Activated CD4-positive, CD25-positive, alpha-beta regulatory T cell treated with anti-CD3 and anti-CD28 coated beads, Interleukin-2, amount 50 U/mL, for 16 hours (primary cell): ENCODE measurements around the gene PSMB10.

ENCODE experiments used
- DNase-seq: peaks from one replicate; pipeline ENCODE4 v3.0.0-alpha.2; 2020; ENCODE audit warnings: low read depth, low spot score

PSMB10 gene

GRCh38 chr16:67963662-67964321 lies 27.1 kb upstream of the PSMB10 start:
- no peak for DNase-seq

- no peak for DNase-seq
These were observed 26.6 kb upstream of the PSMB10 start for GRCh38 chr16:67963292-67963661.

DNA sequence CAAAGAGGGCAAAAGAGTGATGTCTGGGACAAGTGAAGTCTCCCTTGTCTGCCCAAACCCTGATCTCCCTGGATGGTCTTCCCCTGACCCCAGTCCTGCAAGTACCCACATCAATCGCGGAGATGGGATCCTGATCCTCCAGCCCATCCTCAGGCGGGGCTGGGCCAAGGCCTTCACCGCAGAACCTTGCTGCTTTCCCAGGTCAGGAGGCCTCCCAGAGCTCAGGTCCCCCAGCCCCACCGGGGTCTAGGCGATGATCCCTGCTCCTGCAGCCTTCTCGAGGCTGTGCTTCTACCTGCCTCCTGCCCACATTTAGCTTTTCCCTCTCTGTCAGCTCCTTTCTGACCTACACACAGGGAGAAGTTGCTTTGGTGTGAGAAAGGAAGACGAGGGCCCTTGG lies 25.5 kb upstream of the PSMB10 start:
- DNase-seq, result no peak

GRCh38 chr16:67961551-67961957 lies 24.9 kb upstream of the PSMB10 start:
- DNase-seq, result no peak

- no peak for DNase-seq
These were observed 23.1 kb upstream of the PSMB10 start for GRCh38 chr16:67959536-67960329.

DNA sequence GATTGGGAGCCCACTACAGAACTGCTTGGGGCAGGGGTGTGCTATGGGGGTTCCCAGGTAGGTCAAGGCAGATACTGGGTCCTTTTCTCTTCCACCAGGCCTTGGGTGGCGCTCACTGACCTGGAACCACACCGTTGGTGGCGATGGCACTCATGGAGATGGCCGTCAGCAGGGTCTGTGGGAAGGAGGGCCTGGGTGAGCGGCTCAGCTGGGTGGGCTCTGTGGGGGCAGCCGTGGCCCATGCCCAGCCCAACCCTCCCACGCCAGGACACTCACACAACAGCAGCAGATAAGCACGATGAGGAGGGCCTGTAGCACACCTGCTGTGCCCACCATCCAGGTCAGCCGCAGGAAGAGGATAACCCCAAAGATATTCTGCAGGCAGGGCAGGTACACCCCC lies 21.0 kb upstream of the PSMB10 start:
- no peak for DNase-seq

DNA sequence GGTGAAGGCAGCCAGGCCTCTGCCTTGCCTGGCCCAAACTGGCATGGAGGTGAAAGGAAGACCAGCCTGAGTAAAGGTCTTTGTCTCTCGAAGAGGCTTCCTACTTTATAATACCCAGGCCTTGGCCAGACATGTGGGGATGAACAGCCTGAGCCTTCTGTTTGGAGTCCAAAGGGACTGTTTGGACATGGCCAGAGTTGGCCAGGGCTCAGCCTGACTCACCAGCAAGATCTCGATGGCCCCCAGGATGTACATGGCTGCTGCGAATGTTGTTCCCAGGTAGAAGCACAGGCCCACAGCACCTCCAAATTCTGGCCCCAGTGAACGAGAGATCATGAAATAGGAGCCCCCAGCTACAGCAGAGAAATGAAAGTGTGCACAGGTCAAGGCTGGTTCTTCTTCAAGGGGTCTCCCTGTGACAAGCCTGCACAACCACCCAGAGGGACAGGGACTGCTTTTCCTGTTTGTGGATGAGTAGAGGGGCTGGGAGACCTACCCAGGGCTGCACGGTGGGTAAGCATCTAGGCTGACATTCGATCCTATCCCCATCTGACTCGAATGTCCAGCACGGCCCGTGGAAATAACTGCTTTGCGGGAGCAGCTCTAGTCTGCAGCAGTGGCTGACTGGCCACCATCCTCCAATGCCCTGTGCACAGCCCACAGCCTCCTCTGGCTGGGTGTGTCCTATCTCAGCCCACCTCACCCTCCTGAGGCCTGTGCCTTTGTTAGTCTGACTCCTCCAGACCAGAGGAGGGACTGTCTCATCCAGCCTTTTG lies 18.0 kb upstream of the PSMB10 start:
- DNase-seq, result no peak

GRCh38 chr16:67953641-67954375 lies 17.2 kb upstream of the PSMB10 start:
- DNase-seq, result no peak

GRCh38 chr16:67951485-67951884 lies 14.8 kb upstream of the PSMB10 start:
- no peak for DNase-seq

DNA sequence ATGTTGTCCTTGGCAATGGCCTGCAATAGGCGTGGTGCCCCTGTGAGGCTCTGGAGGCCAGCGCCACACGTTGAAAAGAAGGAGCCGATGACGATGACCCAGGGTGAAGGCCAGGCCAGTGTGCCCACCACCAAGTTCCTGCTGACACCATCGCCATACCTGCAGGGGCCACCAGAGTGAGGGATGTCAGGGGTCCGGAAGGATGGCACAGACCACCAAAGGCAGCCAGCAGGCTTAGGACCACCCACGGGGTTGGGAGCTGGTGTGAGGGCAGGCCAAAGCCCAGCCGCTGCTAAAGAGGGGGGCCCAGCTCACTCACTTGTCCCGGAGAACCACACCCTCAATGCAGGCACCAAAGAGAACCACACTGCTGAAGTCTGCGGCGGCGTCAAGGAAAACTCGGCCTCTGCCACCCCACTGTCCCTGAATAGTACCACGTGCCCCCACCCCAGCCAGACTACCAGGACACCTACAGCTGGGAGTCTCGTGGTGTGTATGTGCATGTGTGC lies 13.7 kb upstream of the PSMB10 start:
- no peak for DNase-seq

- DNase-seq, result no peak
These were observed 13.0 kb upstream of the PSMB10 start for GRCh38 chr16:67949645-67950044.

DNA sequence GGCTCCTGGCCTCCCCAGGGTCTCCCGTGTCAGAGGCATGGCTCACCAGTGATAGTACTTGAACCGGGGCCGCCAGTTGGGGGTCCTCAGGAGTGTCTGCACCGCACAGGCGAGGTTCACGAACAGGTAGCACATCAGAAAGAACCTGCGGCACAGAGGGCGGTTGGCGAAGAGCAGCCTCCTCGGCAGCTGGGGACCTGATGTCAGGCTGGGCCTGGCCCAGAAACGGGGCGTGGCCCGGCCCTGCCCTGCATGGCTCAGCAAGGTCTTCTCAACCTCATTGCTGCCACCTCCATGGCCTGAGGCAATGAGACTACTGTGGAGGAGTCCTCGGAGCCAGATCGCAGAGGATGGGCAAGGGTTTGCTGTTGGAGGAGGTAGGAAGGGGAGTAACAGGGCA lies 11.4 kb upstream of the PSMB10 start:
- no peak for DNase-seq

GRCh38 chr16:67946966-67947558 lies 10.4 kb upstream of the PSMB10 start:
- DNase-seq, result no peak

DNA sequence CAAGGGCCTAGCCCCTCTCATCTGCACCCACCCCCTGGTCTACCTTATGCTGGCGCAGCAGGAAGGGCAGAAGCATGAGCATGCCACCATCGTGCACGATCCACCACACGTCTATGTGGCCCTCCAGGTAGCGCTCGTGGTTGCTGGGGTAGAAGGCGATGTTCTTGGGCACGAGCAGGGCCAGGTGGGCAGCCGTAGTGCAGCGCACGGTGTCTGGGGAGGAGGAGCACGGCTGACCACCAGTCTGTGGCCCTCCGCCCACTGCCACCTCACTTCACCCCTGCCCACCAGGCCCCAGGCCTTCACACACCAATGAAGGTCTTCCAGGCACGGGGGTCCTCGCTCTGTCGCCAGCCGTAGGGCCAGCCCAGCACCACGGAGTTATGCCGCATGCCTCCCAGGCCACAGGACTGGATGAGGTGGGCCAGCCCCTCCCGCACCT lies 9.5 kb upstream of the PSMB10 start:
- no peak for DNase-seq

DNA sequence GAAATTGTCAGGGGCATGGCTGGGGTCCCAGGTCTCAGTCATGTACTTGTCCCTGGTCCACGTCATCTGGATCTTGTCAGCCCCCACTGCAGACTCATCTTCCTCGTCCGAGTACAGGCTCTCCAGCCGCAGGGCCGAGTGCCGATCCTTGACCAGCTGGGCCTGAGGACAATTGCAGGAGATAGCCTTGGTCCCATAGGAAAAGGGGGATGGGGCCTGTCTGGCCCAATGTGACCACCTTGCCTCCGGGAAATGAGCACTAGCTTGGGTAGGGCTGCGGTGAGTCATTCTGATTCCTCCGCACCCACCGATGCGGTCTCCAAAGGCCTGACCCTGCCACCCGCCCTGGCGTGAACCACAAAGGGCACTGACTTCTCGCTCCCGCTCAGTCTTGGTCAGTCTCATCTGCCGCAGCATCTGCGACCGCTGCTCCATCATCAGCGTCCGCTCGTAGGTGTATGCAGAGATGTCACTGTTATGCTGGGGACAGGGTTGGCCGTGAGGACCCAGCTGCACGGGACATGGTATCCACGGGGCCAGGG lies 8.8 kb upstream of the PSMB10 start:
- DNase-seq, result no peak

- no peak for DNase-seq
These were observed 8.2 kb upstream of the PSMB10 start for GRCh38 chr16:67944690-67945391.

DNA sequence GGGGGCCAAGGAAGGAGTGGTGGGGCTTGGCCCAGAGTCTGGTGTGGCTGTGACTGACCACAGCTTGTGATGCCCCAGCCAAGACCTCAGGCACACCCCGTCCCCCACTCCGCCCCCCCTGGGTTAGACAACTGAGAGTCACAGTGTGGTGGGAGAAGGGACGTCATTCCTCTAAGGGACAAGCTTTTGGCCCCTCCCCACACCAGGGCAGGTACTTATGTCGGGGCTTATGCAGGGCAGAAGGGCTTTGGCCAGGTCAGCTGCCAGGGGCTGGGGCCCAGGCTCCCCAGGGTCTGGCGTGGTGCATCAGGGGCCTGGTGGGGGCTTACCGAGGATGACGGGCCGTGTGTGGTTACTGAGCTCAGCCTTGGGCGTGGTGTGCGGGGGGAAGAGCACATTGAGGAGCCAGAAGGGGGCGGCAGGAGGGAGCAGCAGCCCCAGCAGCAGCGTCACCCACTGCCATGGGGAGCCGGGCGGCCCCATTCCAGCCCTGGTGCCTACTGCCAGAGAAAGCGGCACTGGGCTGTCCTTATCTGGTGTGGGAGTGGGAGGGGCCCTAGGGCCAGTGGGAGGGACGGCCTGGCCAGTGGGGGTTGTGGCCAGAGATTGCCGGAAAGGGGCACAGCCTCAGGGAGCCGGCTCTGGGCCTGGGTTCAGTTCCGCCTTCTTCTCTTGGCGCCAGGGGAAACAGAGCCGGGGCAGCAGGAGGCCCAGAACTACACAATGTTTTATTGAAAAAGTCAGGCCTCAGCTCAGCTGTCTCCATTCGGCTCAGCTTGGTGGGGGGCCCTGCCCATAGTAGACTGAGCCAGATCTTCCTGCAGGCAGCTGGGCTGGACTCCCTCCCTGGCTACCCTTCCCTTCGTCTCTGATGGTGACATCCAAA lies 7.2 kb upstream of the PSMB10 start, which contains the start of gene LCAT:
Gene LCAT, minus strand, starts transcription at position 502 of the 886 bp plus-strand sequence. Its CDS starts 19 bp downstream, at position 483.
- DNase-seq, result no peak

GRCh38 chr16:67943256-67943618 lies 6.6 kb upstream of the PSMB10 start:
- no peak for DNase-seq
